CD4-positive, alpha-beta T cell treated with Interferon alpha-2 for 1 hour (primary cell): ENCODE data around the gene BTG4.

ENCODE experiments used
- DNase-seq, 2 donors: peaks; one replicate each; pipeline ENCODE4 v3.0.0-alpha.2; 2020 to 2022

Gene BTG4

DNA sequence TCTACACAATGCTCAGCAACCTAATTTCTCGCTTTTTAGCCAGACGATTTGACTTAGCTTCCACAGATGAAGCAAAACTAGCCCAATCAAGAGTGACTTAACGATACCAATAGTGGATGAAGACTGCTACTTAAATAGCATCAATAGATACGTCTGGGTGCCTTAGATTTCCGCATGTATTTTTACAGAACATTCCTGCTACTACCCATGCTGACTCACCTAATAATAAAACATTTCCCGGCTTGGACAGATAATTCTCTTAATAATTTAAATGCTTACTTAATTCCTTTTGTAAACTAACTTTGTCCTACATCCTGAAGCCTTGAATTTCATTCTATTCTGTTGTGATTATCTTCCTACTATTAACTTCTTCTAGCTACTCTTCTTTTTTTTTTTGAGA is 23.1 kb upstream of the BTG4 start:
- DNase-seq: no peak

DNA sequence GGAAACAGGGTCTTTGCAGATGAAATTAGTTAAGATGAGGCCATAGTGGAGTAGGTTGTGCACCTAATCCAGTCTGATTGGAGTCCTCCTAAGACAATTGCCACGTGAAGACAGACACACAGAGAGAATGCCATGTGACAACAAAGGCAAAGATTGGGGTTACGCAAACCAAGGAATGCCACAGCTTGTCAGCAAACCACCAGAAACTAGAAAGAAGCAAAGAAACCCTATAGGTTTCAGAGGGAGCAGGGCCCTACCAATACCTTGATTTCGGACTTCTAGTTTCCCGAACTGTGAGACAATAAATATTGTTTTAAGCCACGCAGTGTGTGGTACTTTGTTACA is 20.2 kb upstream of the BTG4 start:
- DNase-seq: no peak

DNA sequence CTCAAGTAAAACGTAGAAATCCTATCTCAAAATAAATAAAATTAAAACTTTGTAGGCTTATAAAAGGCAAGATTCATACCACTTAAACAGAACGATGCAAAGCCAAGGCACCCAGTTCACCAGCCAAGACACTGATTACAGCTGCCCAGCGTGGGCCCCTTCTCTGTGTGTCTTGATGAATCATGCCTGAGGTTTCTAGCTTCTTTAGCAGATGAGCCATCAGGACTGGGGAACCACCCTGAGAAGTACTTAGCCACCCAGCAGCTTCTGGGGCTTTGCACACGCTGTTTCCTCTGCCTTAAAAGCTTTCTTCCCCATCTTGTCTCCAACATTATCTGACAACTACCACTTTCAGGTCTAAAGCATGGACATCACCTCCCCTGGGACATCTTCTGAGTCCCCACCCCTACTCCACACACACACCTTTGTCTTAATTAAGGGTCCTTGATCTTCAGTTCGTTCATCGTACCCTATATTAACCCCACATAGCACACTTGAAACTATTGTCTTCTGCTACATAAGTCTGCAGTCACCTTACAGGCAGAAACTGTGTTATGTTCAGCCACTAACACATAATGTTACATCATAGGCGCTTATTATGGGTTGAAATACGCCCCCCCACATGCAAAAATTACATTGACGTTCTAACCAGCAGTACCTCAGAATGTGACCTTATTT is 19.6 kb upstream of the BTG4 start:
- DNase-seq: peak in 1 of 2 donors; percentile 26

DNA sequence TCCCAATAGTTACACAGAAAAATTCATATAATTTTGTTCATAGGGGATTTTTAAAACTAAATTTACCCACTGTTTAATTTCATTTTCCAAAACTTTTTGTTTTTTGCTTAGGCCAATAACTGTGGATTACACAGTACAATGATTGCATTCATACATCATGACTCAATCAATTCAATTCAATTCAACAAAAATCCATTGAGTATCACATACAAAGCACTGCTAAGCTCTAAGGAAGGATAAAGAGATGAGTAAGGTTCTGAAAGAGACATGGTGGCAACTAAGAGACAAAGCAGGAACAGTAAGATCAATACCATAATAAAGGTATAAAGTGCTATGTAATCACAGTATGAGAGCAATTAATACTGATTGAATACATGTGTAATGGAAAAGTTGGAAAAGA is 18.9 kb upstream of the BTG4 start:
- DNase-seq: no peak

DNA sequence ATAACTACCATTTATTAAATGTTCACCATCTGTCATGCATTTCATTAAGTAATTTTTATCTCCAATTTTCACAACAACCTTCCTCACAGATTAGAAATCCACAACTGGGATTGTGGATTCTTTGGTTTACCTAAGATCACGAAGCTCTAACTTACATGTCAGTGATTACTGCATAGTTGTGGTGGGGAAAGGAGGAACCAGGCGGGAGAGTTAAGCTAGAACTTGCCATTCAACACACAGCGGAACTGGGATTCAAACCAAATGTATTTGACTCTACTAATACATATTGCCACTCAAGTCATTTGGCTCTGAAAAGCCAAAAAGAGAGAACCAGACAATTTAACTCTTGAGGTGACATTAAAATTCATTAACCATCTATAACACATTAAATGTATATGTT is 17.9 kb upstream of the BTG4 start:
- DNase-seq: no peak

DNA sequence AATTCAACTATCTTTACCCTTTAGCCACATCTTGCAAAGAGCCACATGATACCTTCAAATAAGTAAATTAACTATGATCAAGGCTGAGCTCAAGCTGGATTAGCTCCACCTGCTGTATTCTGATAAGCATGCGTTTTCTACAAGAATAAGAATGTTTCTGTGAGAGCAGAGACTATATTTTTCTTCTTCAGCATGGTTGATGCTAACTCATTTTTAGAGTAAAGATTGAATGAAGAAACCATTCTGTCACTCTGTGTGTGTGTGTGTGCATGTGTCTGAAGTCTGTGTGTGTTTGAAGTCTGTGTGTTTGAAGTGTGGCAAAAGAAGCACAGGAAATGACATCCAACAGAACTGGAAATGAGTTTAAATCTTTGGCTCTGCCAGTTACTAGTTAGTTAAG is 16.4 kb upstream of the BTG4 start:
- peak; percentile 21 to 59 for DNase-seq

DNA sequence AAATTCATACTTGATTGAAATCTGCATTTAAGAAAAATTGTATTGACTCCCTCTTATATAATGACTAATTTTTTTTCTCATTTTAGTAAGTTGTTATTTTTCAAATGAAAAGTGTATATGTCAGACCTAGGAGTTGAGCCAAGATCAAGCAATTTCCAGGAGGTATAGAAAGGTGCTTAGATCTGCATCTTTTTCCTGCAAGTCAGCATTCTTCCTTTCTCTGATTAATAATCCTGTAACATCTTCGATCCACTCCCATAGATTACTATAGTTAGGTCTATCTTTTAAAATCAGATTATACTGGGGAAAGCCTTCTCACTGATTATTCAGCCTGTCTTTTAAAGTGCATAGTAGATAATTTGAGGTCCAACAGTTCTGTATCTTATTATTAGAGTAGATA is 15.1 kb upstream of the BTG4 start:
- no peak for DNase-seq

DNA sequence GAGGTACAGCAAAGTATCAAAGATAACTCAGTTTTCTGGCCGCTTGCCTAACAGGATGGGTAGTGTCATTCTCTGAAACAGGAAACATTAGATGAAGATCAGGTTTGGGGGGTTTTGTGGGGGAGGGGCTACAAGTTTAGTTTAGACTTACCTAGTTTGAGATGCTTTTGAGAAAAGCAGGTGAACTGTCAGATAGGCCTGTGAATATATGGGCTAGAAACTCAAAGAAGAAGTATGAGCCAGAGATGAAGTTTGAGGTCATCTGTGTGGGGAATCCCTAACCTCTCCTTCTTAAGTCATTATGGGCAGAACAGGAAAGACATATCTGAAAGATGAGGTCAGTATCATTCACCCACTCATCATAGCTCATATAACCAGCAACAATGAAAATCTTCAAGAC is 14.3 kb upstream of the BTG4 start:
- DNase-seq: no peak

DNA sequence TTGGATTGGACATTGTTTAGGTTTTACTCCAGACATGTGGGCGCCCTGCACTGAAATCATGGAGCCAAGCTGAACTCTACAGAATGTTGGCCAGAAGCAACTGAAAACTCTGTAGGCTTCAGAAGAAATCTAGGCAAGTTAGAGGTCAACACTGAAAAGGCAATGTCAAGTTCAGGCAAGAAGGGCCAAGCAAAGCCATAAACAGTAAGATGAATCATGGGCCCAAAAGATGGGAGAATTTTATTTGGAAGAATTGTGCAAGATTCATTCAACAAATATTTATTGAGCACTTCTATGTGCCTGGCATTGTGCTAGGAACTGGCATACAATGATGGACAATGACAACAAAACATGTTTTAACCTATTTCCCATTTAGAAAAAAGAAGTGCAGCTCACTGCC is 13.3 kb upstream of the BTG4 start:
- DNase-seq: no peak

DNA sequence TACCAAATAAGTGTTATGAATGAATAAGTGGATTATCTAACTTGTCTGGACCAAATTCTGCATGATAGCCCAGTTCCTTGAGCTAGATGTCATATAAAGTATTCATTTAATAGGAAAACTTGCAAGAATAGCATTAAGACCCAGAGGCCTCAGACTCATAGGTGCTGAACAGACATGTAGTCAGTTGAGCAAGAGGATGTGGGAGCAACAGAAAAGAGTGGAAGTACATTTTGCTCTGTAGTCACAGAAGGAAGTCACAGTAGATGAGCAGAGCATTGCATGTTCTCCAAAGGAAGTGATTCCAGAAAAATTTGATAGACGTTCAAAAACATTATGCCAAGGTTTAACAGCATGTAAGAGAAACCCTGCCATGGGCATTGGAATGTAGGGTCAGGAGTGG is 11.9 kb upstream of the BTG4 start:
- no peak for DNase-seq

DNA sequence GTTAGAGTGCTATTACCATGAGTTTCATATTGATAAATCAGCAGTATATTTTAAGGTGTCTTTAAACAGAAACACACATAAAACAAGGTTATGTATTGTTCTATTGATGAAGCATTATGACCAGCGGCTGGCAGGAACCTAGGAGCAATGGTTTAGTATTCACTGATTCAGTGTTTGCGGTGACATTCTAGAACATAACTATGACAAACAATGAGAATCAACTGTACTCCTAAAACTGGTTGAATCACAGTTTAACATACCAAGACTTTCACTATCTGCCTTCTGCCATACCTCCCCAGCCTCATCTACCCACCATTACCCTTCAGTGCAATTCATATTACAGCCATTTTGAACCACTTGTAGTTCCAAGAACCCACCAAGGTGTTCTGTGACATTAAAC is 11.2 kb upstream of the BTG4 start:
- DNase-seq: no peak

DNA sequence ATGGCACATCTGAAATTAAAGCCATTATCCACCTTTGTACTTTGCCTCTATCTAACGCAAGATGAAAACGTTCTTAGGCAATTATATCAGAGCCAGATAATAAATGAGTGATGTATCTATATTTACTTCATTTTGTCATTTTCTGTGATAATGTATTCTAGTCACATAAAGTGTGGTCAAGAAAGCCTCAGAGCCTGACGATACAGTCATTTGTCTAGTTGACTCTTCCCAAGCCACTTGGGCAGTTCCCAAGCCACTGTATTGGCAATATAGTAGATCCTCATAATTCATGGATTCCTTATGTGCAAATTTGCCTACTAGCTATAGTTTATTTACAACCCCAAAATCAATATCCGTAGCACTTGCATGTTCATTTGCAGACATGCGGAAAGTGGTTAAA is 10.2 kb upstream of the BTG4 start:
- DNase-seq: no peak

DNA sequence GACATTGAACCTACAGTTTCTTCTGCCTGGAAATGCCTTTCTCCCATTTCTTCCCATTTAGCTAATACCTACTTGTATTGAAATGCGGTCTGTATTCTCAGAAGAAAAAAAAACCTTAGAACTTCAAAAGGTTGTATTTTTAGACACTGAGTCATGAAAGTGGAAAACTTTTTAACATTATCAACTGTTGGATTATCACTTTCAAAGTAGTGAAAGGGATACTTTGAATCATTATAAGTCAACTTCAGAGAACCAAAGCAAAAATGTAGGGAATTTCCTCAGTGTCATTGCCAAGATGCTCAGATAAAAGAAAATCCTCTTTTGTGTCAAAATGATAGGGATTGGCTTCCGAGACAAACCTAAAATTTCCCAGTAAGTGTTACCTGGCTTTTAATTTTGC is 8.9 kb upstream of the BTG4 start:
- DNase-seq: no peak

DNA sequence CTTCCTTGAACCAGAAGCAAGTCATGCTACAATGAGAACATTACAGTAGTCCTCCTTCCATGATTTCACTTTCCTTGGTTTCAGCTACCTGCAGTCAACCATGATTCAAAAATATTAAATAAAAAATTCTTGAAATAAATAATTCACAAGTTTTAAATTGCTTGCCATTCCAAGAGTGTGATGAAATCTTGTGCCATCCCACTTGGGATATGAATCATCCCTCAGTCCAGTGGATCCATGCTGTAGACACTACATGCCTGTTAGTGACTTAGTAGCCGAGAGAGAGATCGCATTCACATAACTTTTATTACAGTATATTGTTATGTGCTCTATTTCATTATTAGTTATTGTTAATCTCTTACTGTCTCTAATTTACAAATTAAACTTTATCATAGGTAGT is 8.4 kb upstream of the BTG4 start:
- DNase-seq: no peak

DNA sequence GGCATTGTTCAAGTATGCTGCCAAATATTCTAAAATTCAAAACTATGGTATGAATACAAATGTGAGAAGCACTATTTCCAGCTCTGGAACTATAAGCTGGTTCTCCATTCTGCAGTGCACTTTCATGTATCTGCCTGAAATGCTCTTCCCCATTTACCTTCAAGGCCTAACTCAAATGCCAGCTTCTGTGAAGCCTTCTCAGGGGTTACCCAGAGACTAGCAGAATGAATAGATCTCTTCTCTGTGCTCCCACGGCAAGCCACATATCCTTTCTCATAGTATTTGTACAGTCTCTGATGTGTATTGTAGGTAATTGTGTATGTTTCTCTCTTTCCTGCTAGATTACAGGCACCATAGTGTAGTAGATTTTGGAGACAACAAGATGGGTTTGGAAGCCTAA is 6.5 kb upstream of the BTG4 start:
- DNase-seq: no peak

DNA sequence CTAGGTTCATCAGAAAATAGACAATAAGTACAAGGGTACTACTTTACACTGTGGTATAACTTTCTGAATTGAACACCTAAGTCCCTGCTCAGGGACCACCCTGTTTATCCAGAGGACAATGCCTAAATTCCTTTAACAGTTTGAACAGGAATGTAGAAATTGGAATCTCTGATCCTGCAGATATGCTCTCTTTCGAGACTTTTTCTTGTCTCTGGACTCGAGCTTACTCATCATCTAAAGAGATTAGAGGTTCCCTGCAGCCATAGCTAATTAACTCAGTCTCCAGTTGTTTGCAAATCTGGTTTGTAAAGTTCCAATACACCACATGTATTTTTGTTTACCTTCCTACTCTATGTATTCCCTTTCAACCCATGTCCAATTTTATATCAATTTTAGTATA is 3.4 kb upstream of the BTG4 start:
- DNase-seq: no peak

DNA sequence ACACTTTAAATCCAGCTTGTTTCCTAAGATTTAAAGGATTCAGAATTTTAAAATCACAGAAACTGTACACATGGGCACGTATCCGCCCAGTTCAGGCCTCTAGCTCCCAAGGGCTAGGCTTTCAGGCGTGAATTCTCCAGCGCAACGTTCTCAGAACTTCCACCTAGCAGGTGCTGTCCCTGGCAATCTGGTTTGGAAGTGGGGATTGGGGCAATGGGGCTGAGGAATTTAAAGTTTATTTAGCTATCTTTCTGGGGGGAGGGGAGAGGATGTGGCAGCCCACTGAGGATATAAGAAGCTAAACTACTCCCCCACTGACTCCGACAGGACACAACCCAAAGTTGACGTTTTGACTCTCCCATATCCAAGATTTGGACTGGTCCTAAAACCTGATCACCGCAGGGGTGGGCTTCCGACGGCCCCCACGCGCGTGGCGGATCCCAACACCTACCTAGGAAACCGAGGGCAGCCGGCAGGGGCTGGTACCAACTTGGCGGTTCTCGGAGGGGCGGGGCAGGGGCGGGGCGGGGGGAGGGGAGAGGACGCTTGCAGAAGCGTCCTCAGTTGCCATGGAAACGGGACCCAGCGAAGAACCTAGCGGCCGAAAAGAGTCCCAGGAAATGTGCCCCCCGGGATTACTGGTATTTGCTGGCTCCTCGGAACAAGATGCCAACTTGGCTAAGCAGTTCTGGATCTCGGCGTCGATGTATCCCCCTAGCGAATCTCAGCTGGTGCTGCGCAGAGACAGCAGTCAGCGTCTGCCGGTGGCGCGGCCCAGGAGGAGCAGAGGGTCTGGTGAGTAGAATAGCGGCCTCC is 2.2 kb upstream of the BTG4 start, which contains the start of gene HOATZ:
HOATZ (plus strand) TSS at position 563 of the 816 bp plus-strand sequence; CDS start at position 570, 7 bp downstream.
- peak in 1 of 2 donors; percentile 7 for DNase-seq

DNA sequence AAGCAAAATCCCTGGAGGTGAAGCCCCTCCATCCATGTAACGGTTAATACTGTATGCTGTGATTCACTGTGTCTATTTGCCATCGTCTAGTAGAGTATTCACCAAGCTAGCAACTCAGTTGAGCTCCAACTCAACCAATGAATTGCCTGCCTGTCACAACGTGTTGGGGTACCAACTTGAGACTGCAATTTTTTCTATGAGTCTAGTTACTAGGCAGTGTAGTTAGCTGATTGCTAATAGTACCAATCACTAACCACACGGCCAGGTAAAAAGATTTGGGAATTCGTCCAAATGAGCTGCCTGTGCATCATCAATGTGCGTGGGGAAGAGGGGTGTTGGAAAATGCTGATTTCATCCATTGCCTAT is 1.0 kb upstream of the BTG4 start:
- DNase-seq: no peak

DNA sequence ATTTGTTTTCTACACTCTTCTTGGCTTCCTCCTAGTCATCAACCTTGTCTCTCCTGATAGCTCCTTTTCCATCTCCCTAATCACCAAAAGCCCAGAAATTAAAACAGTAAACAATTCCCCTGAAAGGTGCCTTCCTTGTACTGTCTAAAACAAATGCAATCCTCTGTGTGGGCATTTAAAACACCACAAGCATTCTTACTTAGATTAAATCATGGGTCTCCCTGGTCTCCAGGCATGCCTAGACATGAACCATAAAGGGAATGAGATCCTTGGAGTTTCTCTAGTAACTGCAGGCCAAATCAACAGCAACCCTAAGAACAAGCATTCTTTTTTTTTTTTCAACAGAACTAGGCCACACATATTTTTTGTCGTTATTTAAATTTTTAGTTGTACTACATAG is 1.9 kb downstream of the BTG4 start:
- DNase-seq: no peak

DNA sequence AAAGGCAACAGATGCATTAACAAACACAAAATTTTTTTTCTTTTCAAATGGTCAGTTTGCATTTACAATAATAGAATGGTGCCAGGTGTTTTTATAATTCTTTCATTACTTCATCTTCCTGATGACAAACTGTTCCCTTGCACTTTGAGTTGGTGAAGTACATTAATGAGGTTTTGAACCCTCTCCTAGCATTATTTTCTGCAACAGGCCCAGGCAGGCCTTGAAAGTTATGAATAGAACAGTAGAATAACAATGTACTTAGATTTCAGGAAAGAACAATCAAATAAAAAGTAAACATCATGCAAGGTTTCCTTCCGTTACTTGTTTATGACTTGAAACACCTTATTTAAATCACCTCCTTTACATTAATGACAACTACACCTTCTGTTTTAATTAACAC is 9.6 kb downstream of the BTG4 start:
- DNase-seq: no peak

DNA sequence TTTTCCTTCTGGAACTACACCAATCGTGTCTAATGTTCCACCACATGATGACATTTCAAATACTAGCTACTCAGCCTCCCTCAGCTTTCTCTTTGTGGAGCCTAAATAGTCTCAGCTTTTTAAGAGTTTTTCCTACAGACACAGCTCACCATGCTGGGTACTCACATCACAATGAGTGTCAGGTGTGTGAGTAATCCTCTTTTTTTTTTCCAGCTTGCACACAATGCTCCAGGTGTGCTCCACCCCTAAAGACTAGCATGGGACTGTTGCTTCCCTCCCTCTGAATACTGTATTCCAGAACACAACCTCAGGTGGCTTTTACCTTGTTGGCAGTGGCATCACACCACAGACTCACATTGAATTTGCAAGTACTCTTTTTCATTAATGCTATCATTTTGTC is 11.7 kb downstream of the BTG4 start:
- DNase-seq: no peak

DNA sequence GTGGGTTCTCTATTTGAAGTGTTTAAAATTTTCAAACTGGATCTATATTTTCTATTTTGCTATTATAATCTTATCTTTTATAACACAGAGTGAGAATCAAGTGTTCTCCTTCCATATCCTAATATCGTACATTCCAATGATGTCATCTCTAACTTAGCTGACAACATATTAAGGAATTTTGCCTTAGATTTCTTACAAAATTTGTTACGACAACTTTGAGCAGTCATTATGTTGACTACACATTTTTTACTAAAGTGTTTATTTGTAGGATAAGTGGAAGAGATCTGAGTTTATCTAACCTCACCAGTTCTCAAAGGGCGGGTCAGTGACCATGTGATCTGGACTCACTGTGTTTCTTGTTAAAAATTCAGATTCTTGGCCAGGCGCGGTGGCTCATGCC is 12.7 kb downstream of the BTG4 start:
- no peak for DNase-seq

DNA sequence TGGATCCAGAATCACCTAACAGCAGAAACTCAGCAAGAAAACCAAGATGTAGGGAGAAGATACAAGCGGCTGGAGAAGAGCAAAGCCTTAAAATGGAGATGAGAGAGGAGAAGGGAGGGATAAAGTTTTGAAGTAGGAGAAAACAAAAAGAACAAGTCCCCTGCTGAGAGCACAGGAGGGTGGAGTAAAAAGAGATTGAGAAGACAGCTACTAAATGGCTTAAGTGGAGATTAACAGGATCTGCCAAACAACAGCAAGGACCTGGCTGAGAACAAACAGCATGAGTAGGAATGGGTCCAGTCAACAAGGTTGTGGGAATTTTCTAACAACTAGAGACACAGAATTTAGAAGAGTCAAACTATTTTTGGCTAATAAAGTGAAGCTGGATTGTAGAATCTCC is 18.1 kb downstream of the BTG4 start:
- DNase-seq: no peak

DNA sequence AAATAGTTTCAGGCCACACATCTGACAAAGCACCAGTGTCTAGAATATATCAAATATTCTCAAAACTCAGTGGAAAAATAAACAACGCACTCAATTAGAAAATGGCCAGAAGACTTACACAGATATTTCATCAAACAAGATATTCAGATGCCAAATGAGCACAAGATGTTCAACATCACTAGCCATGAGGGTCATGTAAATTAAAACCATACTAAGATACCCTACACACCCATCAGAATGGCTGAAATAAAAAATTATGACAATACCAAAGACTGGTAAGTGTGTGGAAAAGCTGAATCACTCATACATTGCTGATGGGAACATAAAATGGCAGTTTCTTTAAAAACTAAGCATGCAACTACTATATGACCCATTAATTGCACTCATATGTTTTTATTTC is 21.7 kb downstream of the BTG4 start:
- no peak for DNase-seq

DNA sequence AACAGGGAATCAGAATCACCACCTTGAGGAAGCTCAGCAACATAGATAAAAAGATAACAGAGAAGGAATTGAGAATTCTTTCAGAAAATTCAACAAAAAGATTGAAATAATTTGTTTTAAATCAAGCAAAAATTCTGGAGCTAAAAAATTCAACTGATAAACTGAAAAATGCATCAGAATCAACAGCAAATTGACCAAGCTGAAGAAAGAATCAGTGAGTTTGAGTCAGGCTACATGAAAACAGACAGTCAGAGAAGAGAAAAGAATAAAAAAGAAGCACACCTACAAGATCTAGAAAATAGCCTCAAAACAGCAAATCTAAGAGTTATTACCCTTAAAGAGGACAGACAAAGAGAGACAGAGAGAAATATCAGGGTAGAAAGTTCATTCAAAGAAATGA is 28.8 kb downstream of the BTG4 start:
- no peak for DNase-seq
